NB4 (cell line): ENCODE data around the gene MMP25.

Experiments
- DNase-seq: peaks from one replicate; pipeline ENCODE4 v3.0.0; 2010; ENCODE audit warnings: low read depth
- H3K4me3 ChIP-seq: one replicate; pipeline ENCODE4 v1.5.1; 2011; ENCODE audit warnings: mild to moderate bottlenecking, low read depth, low read length, moderate library complexity
- CTCF ChIP-seq: IDR thresholded peaks from one replicate; pipeline ENCODE4 v1.5.1; 2012; ENCODE audit warnings: low read depth, low read length
- MAX ChIP-seq: IDR thresholded peaks from 2 replicates; pipeline ENCODE4 v1.6.1; 2011; ENCODE audit warnings: low read depth, low read length
- MYC ChIP-seq: IDR thresholded peaks from 2 replicates; pipeline ENCODE4 v1.6.1; 2011; ENCODE audit warnings: low read depth, low read length
- POLR2A ChIP-seq: IDR thresholded peaks from 2 replicates; pipeline ENCODE4 v1.6.1; 2011; ENCODE audit warnings: mild to moderate bottlenecking; ENCODE audit not compliant: insufficient read length; ENCODE audit errors: extremely low read depth

The MMP25 gene

GRCh38 chr16:3020604-3021448 is 25.5 kb upstream of the MMP25 start:
- TF ChIP-seq MAX (0 out of 2 replicates have a peak, but pooled peaks have one; percentile 43), POLR2A (no peak)
- H3K4me3 ChIP-seq: peak overlapping the region; percentile 73
- DNase-seq: peak; percentile 69

- DNase-seq: peak; percentile 86
- peak overlapping the region; percentile 73 for H3K4me3 ChIP-seq
- TF ChIP-seq CTCF (peak; percentile 23), MYC (no peak)
Measured at GRCh38 chr16:3021449-3022207, 24.7 kb upstream of the MMP25 start.

GRCh38 chr16:3022208-3022683 is 24.1 kb upstream of the MMP25 start:
- TF ChIP-seq POLR2A: no peak
- no peak for TF ChIP-seq MYC
- TF ChIP-seq CTCF: no peak
- no peak for TF ChIP-seq MAX
- DNase-seq: peak; percentile 86
- peak overlapping the region; percentile 73 for H3K4me3 ChIP-seq

- TF ChIP-seq CTCF (no peak), MAX (no peak), MYC (no peak), POLR2A (no peak)
- H3K4me3 ChIP-seq: peak overlapping the region; percentile 71
- DNase-seq: peak; percentile 69
Measured at GRCh38 chr16:3022684-3023414, 23.5 kb upstream of the MMP25 start.

GRCh38 chr16:3023415-3023668 is 23.0 kb upstream of the MMP25 start:
- peak overlapping the region; percentile 71 for H3K4me3 ChIP-seq
- no peak for TF ChIP-seq MAX
- no peak for DNase-seq

GRCh38 chr16:3023669-3024478 is 22.5 kb upstream of the MMP25 start, which contains the start of the genes HCFC1R1 and THOC6:
Gene HCFC1R1, minus strand, starts transcription at chr16:3023942. Its CDS starts 1 bp downstream, at chr16:3023941.
Gene THOC6, plus strand, starts transcription at chr16:3024035. Its CDS starts 292 bp downstream, at chr16:3024327.
- DNase-seq: peak; percentile 98
- peak within 1 kb of the TSS; percentile 71 for H3K4me3 ChIP-seq
- TF ChIP-seq MAX (peak; percentile 77), POLR2A (peak; percentile 79), MYC (peak; percentile 89), CTCF (no peak)
